GM13976 (cell line): ENCODE results near the gene MST1.

Source experiments
- DNase-seq: peaks from one replicate; pipeline ENCODE4 v3.0.0; 2012; ENCODE audit warnings: low spot score
- CTCF ChIP-seq: IDR thresholded peaks from 2 replicates; pipeline ENCODE4 v1.5.1; 2012; ENCODE audit warnings: borderline replicate concordance, mild to moderate bottlenecking; ENCODE audit not compliant: insufficient read depth; ENCODE audit errors: extremely low read depth, missing control alignments, control extremely low read depth
- in situ Hi-C: fragments of 300-500 bp; cut with MboI; formaldehyde crosslinking; loops from one replicate; pipeline ENCODE4 v1.12.0; 2022; ENCODE audit warnings: low sequenced_read_pairs, mixed read lengths, inconsistent platforms; ENCODE audit not compliant: unreplicated experiment

MST1 gene

GRCh38 chr3:49669352-49669751 lies 19.9 kb downstream of the MST1 start:
- in situ Hi-C loops, result no loop called here
- no peak for TF ChIP-seq CTCF

GRCh38 chr3:49668861-49669260 lies 20.4 kb downstream of the MST1 start:
- no peak for DNase-seq
- no peak for TF ChIP-seq CTCF
- in situ Hi-C loops, result no loop called here

More at GRCh38 chr3:49669352-49669751, 19.9 kb downstream of the MST1 start:
- no peak for DNase-seq

GRCh38 chr3:49668414-49668797 lies 20.9 kb downstream of the MST1 start:
- DNase-seq, result no peak
- TF ChIP-seq CTCF, result no peak
- in situ Hi-C loops, result no loop called here

GRCh38 chr3:49667701-49668413 lies 21.4 kb downstream of the MST1 start:
- no peak for DNase-seq
- no peak for TF ChIP-seq CTCF
- in situ Hi-C loops, result no loop called here

GRCh38 chr3:49666592-49666991 lies 22.7 kb downstream of the MST1 start:
- TF ChIP-seq CTCF, result no peak
- in situ Hi-C loops, result no loop called here
- DNase-seq, result no peak

GRCh38 chr3:49665822-49666519 lies 23.3 kb downstream of the MST1 start:
- in situ Hi-C loops, result no loop called here
- no peak for DNase-seq
- no peak for TF ChIP-seq CTCF
